Mucosa of descending colon (tissue), 3 donors: ENCODE data around the gene SYTL2. TPM values are rescaled to one million over a fixed set of nuclear protein-coding genes. Genes with fewer than 3 reads are reported as not detected.
A peak's percentile ranks its signal among the peaks of the same experiment; 100 is the strongest.

ENCODE experiments used
- ATAC-seq: fragments of 200-7000 bp; cut with Tn5 transposase; one replicate; pipeline ENCODE4 v1.9.1; 2020; ENCODE audit warnings: mild to moderate bottlenecking, moderate library complexity
- DNase-seq, 3 donors: peaks; one replicate each; pipeline ENCODE4 v3.0.0-alpha.2; 2020
- H3K36me3 ChIP-seq: fragments of 200-600 bp; one replicate; pipeline ENCODE4 v1.8.0; 2021; ENCODE audit warnings: low read depth, mild to moderate bottlenecking
- H3K4me1 ChIP-seq: fragments of 200-600 bp; one replicate; pipeline ENCODE4 v1.8.0; 2021; ENCODE audit warnings: low read depth, mild to moderate bottlenecking
- H3K4me3 ChIP-seq: fragments of 200-600 bp; one replicate; pipeline ENCODE4 v1.8.0; 2021; ENCODE audit warnings: mild to moderate bottlenecking
- H3K9me3 ChIP-seq: fragments of 200-600 bp; one replicate; pipeline ENCODE4 v1.8.0; 2021; ENCODE audit warnings: mild to moderate bottlenecking
- intact Hi-C, 2 donors: fragments of 100-400 bp; cut with DNase I in 1 of 2; cut with micrococcal nuclease in 1 of 2; formaldehyde crosslinking; loops; one replicate each; pipeline versions ENCODE4 v1.11.0 to v1.11.1; 2022; cut with DNase I, micrococcal nuclease
- total RNA-seq, 3 donors: library from RNA; stranded (reverse); fragmentation: NEBNext Ultra II Directional in 2 of 3; extraction: Animal tissue kit (Norgen Biotek cat#: 25700) in 2 of 3; gene quantifications; one replicate each; pipeline versions ENCODE4 v1.2.1 to v1.2.4, GENCODE V29; 2021 to 2023
- TF ChIP-seq, protein P1 (sequence below): fragments of 200-600 bp; IDR thresholded peaks from one replicate; pipeline ENCODE4 v1.8.0; 2022; ENCODE audit warnings: antibody characterized with exemption, mild to moderate bottlenecking
- donor health status: DM: no; HTN: no; CAD: no; lungs with moderate emphysema.
- donor health status: DM: no; HTN: no; CAD: no.
- donor health status: DM: no; HTN: yes; CAD: no.

Gene SYTL2
- total RNA-seq, 3 donors from 2014 or later = 150 to 502 (median 282) TPM

DNA sequence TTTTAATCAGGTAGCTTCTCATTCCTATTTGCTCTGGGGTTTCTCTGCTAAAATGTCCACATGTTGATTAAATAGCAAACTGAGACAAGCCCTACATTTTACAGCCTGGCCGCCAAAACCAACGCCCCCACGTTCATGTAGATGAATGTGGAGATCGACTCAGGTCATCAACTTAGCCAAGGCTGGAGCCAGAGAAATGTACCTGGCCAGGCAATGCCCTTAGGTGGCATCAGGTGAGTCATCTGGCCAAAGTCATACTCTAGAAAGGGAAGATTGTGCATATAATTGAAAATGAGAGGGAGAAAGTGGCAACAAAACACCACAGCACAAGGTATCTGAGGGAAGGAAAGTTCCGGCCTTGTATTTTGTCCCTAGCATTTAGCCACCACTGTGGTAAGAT, 87.9 kb downstream of the SYTL2 start:
- Histone ChIP-seq H3K36me3 (no peaks in the 10 kb centered on the region), H3K9me3 (no peaks in the 10 kb centered on the region), H3K4me1 (no peaks in the 10 kb centered on the region), H3K4me3 (no peak overlapping the region)
- TF ChIP-seq, protein P1, sequence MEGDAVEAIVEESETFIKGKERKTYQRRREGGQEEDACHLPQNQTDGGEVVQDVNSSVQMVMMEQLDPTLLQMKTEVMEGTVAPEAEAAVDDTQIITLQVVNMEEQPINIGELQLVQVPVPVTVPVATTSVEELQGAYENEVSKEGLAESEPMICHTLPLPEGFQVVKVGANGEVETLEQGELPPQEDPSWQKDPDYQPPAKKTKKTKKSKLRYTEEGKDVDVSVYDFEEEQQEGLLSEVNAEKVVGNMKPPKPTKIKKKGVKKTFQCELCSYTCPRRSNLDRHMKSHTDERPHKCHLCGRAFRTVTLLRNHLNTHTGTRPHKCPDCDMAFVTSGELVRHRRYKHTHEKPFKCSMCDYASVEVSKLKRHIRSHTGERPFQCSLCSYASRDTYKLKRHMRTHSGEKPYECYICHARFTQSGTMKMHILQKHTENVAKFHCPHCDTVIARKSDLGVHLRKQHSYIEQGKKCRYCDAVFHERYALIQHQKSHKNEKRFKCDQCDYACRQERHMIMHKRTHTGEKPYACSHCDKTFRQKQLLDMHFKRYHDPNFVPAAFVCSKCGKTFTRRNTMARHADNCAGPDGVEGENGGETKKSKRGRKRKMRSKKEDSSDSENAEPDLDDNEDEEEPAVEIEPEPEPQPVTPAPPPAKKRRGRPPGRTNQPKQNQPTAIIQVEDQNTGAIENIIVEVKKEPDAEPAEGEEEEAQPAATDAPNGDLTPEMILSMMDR = no peak
- DNase-seq (no peak), ATAC-seq (peak; percentile 71)
- intact Hi-C loops = no loop called here

DNA sequence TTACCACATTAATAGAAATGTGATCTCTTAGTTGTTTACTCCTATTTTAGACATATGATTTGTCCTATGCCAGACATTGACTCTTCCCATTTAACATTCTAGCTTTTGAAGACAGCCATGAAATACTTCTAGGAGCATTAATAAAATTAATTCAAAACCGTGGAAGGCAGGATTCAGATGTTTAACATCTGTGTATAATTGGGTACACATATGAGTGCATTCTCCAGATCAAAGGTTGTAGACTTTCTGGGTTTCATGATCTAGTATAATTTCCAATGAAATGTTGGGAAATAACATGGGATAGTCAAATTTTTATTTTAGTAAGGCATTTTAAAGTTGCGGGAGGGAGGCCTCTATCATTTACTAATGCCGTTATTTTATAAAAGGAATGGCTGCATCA, 89.8 kb downstream of the SYTL2 start:
- H3K9me3 ChIP-seq = no peaks in the 10 kb centered on the region
- DNase-seq (no peak), ATAC-seq (no peak)
- TF ChIP-seq, protein P1 = no peak
- intact Hi-C loops = no loop called here
- no peaks in the 10 kb centered on the region for H3K36me3 ChIP-seq
- H3K4me1 ChIP-seq = no peaks in the 10 kb centered on the region
- no peak overlapping the region for H3K4me3 ChIP-seq

DNA sequence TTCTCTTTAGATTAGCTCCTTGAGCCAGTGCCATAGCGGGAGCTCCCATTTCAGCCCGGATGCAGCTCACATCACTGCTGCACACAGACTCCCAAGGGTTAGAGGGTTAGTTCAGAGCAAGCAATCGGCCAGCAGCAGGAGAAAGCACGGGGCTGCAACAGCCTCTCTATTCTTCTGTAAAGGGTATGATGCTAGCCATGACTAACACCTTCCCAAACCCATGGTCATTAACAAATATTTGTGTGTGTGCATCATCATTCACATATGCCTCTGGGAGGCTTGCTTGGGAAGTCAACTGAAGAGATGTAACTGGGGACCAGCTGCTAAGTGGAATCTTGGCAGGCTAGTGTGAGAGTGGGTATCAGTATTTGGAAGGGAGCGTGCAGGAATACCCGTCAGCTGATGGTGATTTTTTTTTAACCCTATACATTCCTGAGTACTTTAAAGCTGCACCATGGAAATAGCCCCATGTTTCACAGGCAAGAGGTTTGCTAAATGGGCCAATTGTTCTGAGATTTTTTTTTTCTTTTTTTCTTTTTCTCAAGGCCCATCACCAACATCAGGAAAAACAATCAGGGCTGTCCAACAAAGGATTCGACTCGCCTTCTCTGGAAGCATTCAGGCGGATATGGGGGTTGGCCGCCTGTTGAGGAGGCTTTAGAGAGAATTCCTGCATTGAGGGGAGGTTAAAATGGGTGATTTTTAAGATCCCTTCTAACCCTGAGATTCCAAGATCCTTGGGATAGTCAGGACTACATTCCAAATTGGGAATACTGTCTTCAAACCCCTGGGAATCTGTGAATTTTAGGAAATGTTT, 91.7 kb downstream of the SYTL2 start:
- intact Hi-C loops = no loop called here
- TF ChIP-seq, protein P1 = no peak
- H3K4me1 ChIP-seq = no peaks in the 10 kb centered on the region
- no peaks in the 10 kb centered on the region for H3K9me3 ChIP-seq
- no peaks in the 10 kb centered on the region for H3K36me3 ChIP-seq
- ATAC-seq (peak; percentile 62), DNase-seq (peak in 1 of 3 donors; percentile 49)
- no peak overlapping the region for H3K4me3 ChIP-seq

DNA sequence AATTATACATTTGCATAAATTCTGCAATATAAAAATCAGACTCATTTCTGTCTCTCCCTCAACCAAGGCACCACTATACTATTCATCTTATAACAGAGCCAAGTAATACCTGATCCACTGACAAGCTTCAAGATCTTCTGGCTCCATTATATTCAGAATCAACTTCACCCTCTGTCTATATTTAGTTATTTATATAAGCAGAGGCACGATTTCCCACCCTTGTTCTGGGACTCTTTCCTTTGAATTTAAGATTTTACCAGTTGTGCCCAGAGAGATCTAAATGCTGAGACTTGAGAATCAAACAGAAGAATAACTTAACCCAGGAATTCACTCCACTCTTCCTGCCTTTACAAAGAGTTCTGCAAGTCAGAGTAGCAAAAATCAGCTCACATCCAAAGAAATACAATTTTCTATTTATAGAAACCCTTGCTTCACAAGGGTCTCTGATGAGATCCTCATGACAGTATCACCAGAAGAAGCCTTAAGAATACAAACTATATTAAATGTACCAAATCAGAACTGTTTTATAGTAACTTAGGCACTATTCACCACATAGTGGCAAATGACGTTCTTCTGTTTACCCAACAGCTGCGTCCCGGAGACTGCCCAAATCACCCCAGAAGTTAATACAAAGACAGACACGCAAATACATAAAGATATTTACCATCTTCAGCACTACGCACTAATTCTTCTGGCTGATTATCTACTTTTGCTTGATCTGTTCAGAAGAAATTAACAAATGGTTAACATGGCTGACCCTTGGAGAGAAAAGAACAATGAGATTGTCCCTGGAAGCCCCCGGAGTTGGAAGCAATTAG, 92.6 kb downstream of the SYTL2 start:
- no peaks in the 10 kb centered on the region for H3K4me1 ChIP-seq
- intact Hi-C loops = no loop called here
- no peaks in the 10 kb centered on the region for H3K9me3 ChIP-seq
- H3K4me3 ChIP-seq = no peak overlapping the region
- ATAC-seq (no peak), DNase-seq (no peak)
- no peaks in the 10 kb centered on the region for H3K36me3 ChIP-seq
- TF ChIP-seq, protein P1 = no peak

DNA sequence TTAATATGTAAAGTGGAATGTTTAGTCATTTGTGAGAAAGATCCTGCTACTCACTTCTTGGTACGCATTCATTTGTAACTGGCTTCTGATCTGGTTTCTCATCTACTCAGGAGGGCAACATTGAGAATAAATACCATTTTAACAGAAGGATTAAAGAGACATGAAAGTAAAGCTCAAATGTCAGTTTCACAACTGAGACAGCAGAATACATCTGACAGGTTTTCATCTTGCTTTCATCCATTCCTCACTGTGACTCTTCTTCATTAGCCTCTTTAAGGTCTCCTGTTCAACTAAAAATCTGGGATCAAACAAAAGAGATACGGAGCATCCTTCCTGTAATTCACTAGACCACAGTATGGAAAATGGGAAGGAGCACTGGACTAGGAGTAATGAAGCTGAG, 93.5 kb downstream of the SYTL2 start:
- ATAC-seq = no peak
- TF ChIP-seq, protein P1 = no peak

More for the DNA sequence above, 93.5 kb downstream of the SYTL2 start:
- no peaks in the 10 kb centered on the region for H3K9me3 ChIP-seq
- H3K36me3 ChIP-seq = no peaks in the 10 kb centered on the region
- no peak overlapping the region for H3K4me3 ChIP-seq
- no peak for DNase-seq
- intact Hi-C loops = no loop called here
- H3K4me1 ChIP-seq = no peaks in the 10 kb centered on the region
